ENCODE results near the gene TCF3.

GRCh38 chr19:1593501-1593772 is 59.0 kb downstream of the TCF3 start:
- TF ChIP-seq CTCF (IDR thresholded peaks at IDR 0.05; ENCODE audit: extremely low read depth in 1 of 2, insufficient read depth in 1 of 2, low read depth in 1 of 2, low read length in 2 of 2) (no peak), EZH2 (IDR thresholded peaks at IDR 0.05; ENCODE audit: borderline replicate concordance, low read depth, low read length, severe bottlenecking) (no peak), POLR2AphosphoS5 (IDR thresholded peaks at IDR 0.05; ENCODE audit: insufficient read depth, low read depth, low read length) (no peak), POLR2A (IDR thresholded peaks at IDR 0.05; ENCODE audit: low read depth, low read length) (no peak), GATA2 (IDR thresholded peaks at IDR 0.05; ENCODE audit: insufficient read depth, insufficient read length, low read depth, low read length) (no peak)
